GM12872 (cell line): Measurements from ENCODE around the gene ANGPTL8.

Source experiments
- TF ChIP-seq, protein P1 (sequence below): IDR thresholded peaks from 3 replicates; pipeline ENCODE4 v1.5.1; 2011; ENCODE audit warnings: low read depth, mild to moderate bottlenecking, low read length, moderate library complexity; ENCODE audit not compliant: insufficient read depth

Gene ANGPTL8, protein sequence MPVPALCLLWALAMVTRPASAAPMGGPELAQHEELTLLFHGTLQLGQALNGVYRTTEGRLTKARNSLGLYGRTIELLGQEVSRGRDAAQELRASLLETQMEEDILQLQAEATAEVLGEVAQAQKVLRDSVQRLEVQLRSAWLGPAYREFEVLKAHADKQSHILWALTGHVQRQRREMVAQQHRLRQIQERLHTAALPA

DNA sequence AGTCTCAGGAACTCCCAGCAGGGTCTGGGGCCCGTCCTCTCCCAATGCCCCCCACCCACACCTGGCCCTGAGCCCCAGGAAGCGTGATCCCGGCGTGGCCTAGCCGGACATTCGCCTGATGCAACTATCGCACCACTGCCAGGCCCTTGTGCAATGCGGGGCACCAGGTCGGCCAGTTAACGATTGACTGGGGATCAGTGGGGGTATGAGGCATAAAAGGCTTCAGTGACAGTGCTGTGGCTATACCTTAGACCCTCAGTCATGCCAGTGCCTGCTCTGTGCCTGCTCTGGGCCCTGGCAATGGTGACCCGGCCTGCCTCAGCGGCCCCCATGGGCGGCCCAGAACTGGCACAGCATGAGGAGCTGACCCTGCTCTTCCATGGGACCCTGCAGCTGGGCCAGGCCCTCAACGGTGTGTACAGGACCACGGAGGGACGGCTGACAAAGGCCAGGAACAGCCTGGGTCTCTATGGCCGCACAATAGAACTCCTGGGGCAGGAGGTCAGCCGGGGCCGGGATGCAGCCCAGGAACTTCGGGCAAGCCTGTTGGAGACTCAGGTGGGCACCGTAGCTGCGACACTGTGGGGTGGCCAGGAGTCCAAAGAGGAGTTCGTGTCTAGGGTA is at the start of gene ANGPTL8:
Gene ANGPTL8 (plus strand): TSS at position 243 of the 624 bp plus-strand sequence. CDS start 19 bp downstream, at position 262.
- TF ChIP-seq, protein P1, sequence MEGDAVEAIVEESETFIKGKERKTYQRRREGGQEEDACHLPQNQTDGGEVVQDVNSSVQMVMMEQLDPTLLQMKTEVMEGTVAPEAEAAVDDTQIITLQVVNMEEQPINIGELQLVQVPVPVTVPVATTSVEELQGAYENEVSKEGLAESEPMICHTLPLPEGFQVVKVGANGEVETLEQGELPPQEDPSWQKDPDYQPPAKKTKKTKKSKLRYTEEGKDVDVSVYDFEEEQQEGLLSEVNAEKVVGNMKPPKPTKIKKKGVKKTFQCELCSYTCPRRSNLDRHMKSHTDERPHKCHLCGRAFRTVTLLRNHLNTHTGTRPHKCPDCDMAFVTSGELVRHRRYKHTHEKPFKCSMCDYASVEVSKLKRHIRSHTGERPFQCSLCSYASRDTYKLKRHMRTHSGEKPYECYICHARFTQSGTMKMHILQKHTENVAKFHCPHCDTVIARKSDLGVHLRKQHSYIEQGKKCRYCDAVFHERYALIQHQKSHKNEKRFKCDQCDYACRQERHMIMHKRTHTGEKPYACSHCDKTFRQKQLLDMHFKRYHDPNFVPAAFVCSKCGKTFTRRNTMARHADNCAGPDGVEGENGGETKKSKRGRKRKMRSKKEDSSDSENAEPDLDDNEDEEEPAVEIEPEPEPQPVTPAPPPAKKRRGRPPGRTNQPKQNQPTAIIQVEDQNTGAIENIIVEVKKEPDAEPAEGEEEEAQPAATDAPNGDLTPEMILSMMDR = no peak

DNA sequence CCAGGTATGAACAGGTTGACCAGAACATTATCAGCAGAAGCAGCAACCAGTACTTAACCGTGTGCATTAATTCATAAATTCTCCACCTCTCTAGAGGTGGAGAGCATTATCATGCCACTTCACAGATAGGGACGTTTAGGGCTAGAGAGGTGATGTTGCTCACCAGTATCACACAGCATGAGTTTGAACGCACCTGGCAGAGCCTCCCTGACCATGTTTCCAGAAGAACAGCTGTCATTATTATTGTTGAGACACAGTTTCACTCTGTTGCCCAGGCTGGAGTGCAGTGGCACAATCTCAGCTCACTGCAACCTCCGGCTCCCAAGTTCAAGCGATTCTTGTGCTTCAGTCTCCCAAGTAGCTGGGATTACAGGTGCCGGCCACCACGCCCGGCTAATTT is 48.9 kb upstream of the ANGPTL8 start:
- TF ChIP-seq, protein P1 = no peak

DNA sequence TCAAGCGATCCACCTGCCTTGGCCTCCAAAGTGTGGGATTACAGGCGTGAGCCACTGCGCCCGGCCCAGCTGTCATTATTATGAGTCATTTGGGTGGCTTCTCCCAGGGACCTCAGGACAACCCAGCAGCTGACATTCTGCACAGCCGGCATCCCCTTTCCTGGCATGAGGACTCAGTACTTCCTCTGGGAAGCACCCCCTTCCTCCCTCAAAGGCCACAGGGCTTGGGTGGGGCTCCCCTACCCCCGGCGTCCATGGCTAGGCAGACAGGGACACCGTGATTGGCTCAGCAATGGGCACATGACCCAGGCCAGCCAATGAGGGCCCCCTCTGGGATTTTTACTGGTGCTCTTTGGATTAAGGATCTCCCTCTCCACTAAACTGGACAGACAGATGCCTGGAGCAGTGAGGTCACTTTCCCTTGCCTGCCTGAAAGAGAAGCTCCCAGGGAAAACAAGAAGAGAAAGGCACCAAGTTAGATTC is 48.1 kb upstream of the ANGPTL8 start:
- TF ChIP-seq, protein P1 = no peak

DNA sequence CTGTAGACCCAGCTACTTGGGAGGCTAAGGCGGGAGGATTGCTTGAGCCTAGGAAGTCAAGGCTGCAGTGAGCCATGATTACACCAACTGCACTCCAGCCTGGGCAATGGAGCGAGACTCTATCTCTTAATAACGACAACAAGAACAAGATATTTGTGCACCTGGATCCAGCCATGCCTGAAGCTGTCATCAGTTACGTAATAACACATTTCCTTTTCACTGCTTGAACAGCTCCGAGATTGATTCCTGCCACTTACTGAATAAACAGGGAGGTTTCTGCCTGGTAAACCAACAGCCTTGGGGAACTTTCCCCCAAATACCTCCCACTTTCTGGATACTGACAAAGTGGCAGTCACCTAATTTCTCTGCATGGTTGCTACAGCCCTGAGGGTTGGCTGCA is 47.5 kb upstream of the ANGPTL8 start:
- TF ChIP-seq, protein P1 = no peak

- TF ChIP-seq, protein P1 = no peak
Observed at GRCh38 chr19:11192957-11193939, 46.2 kb upstream of the ANGPTL8 start.

- TF ChIP-seq, protein P1 = no peak
Observed at GRCh38 chr19:11194173-11194572, 45.2 kb upstream of the ANGPTL8 start.
